ENCODE measurements around the gene SPOUT1.

GRCh38 chr9:128833696-128834095 lies 4.1 kb upstream of the SPOUT1 start:
- TF ChIP-seq CTCF (conservative IDR thresholded peaks at IDR 0.05) (no peak), ZFX (IDR thresholded peaks at IDR 0.05) (no peak)
